GM13977 (cell line): Measurements from ENCODE around the gene DAP.
A peak's percentile ranks its signal among the peaks of the same experiment; 100 is the strongest.

Experiments
- DNase-seq: peaks from one replicate; pipeline ENCODE4 v3.0.0; 2012; ENCODE audit warnings: low spot score
- in situ Hi-C: fragments of 300-500 bp; cut with MboI; formaldehyde crosslinking; loops from one replicate; pipeline ENCODE4 v1.12.0; 2022; ENCODE audit warnings: low sequenced_read_pairs, low pct_unique_long_range_greater_than_20kb, mixed read lengths, inconsistent platforms; ENCODE audit not compliant: unreplicated experiment
- TF ChIP-seq, protein P1 (sequence below): IDR thresholded peaks from 2 replicates; pipeline ENCODE4 v1.5.1; 2012; ENCODE audit warnings: mild to moderate bottlenecking, control low read depth; ENCODE audit not compliant: insufficient read depth; ENCODE audit errors: extremely low read depth, missing control alignments

DAP gene

GRCh38 chr5:10736354-10736753 is 24.7 kb downstream of the DAP start:
- in situ Hi-C loops, result no loop called here
- TF ChIP-seq, protein P1, sequence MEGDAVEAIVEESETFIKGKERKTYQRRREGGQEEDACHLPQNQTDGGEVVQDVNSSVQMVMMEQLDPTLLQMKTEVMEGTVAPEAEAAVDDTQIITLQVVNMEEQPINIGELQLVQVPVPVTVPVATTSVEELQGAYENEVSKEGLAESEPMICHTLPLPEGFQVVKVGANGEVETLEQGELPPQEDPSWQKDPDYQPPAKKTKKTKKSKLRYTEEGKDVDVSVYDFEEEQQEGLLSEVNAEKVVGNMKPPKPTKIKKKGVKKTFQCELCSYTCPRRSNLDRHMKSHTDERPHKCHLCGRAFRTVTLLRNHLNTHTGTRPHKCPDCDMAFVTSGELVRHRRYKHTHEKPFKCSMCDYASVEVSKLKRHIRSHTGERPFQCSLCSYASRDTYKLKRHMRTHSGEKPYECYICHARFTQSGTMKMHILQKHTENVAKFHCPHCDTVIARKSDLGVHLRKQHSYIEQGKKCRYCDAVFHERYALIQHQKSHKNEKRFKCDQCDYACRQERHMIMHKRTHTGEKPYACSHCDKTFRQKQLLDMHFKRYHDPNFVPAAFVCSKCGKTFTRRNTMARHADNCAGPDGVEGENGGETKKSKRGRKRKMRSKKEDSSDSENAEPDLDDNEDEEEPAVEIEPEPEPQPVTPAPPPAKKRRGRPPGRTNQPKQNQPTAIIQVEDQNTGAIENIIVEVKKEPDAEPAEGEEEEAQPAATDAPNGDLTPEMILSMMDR, result no peak
- no peak for DNase-seq

- TF ChIP-seq, protein P1, result no peak
- in situ Hi-C loops, result no loop called here
- DNase-seq, result peak; percentile 43
These were observed 25.3 kb downstream of the DAP start for GRCh38 chr5:10735569-10736276.

DNA sequence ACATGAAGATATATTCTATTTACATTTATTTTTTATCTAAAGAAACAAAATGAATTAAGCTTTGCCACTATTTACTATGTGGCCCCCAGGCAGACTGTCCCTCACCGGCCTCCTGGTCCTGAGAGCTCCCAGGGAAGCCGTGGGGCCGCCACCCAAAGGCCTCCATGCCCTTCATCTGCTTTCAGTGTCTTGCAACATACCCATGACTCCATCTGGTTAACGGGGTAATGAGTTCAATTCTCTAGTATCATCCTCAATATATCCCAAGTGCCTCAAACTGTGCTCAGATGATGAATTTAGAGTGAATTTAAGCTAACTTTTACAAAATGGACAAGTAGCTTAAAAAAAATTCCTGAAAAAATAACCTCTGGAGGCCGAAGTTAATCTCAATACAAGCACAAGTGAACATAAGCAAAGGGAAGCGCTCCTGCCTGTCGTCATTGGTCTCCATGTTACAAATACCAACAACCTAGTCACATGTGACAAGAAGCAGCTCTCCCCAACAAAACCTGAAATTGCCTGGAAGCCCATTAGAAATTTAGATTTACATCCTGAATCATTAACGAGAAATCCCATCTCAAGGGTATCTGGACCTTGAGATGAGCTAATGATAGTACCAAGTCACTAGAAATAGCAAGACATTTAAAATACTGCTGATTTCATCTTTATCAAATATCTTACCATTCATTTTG is 26.1 kb downstream of the DAP start:
- DNase-seq, result no peak
- TF ChIP-seq, protein P1, result no peak
- in situ Hi-C loops, result no loop called here

- DNase-seq, result no peak
- TF ChIP-seq, protein P1, result no peak
- in situ Hi-C loops, result no loop called here
These were observed 26.9 kb downstream of the DAP start for GRCh38 chr5:10734037-10734709.

DNA sequence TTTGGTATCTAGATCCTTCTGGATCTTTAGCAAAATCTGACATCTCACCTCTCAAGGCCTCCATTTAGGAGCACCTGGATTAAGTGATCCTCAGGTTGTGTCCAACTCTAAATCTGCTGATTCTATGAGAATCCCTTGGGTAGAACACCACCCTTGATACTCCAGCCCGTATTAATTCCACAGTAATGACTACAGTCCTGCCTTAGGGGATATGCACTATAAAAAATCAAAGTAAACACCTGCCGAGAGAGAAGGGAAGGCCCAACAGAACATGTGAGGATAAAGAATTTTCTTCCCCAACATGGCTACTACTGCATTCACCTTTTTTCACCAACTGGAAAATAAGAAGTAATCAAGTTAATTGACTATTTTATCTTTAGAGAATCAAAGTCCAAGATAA is 27.6 kb downstream of the DAP start:
- no peak for DNase-seq
- TF ChIP-seq, protein P1, result no peak
- in situ Hi-C loops, result no loop called here

GRCh38 chr5:10731913-10732312 is 29.1 kb downstream of the DAP start:
- in situ Hi-C loops, result no loop called here
- TF ChIP-seq, protein P1, result no peak
- no peak for DNase-seq
